Measurements from ENCODE around the gene LAMA3.

The LAMA3 gene

DNA sequence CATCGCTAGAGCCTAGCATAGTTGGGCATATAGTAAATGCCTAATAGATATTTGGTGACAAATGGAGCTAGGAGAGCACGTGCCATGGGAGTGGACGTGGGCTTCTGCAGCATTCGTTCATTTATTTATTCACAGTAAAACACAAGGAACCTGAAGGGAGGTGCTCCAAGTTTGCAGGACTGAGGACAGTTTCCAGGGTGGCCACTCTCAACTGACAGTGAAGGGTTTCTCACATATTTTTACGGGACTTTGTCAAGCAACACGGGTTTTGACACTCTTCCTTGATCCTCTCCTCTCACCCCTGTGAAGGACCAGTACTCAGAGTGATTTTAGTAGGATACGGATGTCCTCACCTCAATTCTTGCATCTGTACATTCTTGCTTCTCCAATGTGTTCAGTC lies 190.3 kb downstream of the LAMA3 start:
- no peak for DNase-seq (ENCODE audit: low spot score)

DNA sequence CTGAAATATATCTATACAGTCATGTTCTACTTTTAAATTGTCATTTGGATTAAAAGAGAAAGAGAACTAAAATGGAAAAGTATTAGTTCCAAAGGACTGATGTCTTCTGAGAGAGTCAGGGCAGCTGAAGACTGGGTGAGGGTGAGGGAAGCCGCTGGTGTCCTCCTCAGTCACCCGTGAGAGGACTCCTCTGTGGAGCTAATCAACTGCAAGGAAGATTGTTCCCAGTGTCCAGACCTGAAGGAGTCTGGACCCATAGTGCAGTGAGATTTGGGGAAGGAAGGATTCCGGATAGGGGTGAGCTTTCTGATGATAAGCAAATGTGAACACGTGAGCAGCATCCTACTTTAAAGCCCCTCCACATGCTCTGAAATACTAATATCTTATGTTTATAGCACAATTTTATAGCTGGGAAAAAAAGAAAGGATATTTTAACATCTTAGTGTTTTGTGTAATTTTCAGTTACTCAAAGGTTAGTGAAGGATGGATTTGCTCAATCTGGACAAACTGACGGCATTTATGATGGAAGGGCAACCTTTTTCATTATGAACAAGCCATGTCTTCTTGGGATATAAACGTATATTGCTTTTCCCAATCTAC lies 190.8 kb downstream of the LAMA3 start:
- DNase-seq (ENCODE audit: low spot score), result no peak

GRCh38 chr18:23880931-23881617 lies 191.8 kb downstream of the LAMA3 start:
- no peak for DNase-seq (ENCODE audit: low spot score)

- DNase-seq (ENCODE audit: low spot score), result no peak
Measured at GRCh38 chr18:23881778-23882177, 192.5 kb downstream of the LAMA3 start.

- no peak for DNase-seq (ENCODE audit: low spot score)
Measured at GRCh38 chr18:23882616-23883276, 193.5 kb downstream of the LAMA3 start.

DNA sequence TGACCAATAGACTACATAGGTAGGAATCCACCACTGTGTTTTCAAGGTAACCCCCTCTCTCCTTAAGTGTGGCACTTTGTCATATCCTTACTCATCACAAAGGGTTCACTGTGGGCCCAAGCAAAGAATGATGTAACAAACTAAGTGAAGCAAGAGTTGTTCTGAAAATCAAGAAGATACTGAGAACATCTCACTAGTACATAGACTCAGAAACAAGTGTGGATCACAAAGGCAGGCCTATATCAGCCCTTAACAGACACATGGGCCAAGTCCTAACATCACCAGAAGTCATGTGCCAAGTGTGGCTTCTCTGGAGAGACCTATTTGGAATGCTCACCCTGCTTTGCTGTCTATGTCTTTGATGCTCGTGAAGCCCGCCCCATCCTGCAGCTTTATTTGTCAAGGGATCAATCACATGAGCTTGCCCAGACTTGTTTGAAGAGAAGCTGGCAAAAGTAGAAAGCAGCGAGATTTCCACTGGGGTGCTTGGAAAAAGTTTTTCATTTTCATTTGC lies 194.1 kb downstream of the LAMA3 start:
- DNase-seq (ENCODE audit: low spot score), result no peak

DNA sequence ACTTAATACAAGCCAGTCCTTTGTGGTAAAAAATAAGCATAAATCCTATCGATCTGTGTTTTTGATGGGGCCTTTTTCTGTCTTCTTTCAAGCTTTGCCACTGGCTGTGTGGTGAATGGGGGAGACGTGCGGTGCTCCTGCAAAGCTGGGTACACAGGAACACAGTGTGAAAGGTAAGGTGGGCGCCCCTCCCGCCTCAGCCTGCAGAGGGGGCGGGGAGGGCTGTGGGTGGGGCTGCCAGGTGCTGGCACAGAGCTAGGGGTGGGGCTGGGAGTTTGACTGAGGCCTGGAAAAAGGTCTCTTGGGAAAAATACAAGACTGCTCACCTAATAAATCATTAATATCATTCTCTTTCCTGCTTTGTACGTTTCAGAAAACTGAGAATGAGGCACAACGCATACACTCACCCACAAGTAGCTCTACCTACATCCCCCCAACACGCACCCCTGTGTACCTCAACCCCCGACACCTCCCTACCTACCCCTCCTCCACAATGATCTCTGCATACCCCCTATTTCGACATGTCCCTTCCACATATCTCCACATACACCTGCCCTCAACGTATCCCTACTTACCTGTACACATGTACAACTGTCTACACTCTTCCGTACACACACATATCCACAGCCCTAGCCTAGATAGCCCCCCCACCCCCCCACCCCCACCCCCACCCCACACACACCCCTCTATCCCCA lies 195.6 kb downstream of the LAMA3 start:
- no peak for DNase-seq (ENCODE audit: low spot score)

GRCh38 chr18:23885750-23886149 lies 196.5 kb downstream of the LAMA3 start:
- DNase-seq (ENCODE audit: low spot score), result no peak

GRCh38 chr18:23887035-23887434 lies 197.8 kb downstream of the LAMA3 start:
- DNase-seq (ENCODE audit: low spot score), result no peak

- DNase-seq (ENCODE audit: low spot score), result no peak
Measured at GRCh38 chr18:23887493-23887892, 198.2 kb downstream of the LAMA3 start.

GRCh38 chr18:23888881-23889280 lies 199.6 kb downstream of the LAMA3 start:
- DNase-seq (ENCODE audit: low spot score), result no peak

GRCh38 chr18:23889907-23890306 lies 200.7 kb downstream of the LAMA3 start:
- no peak for DNase-seq (ENCODE audit: low spot score)

DNA sequence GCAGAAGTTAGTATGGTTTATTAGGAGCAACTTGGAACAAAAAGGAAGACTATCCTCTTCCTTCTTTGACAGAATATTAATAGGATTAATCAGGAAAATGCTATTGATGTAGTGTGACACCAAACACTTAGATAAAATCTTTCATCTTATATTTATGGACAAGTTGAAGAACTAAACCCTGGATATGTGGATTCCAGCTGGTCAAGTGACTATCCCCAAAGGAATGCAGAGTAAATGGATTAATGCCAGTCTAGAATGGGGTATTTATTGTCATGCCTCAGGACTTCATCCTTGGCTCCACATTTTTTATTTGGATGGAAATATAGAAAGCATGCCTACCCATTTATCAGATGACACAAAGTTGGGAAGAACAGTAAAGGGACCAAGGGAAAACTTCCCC lies 201.3 kb downstream of the LAMA3 start:
- DNase-seq (ENCODE audit: low spot score), result no peak

DNA sequence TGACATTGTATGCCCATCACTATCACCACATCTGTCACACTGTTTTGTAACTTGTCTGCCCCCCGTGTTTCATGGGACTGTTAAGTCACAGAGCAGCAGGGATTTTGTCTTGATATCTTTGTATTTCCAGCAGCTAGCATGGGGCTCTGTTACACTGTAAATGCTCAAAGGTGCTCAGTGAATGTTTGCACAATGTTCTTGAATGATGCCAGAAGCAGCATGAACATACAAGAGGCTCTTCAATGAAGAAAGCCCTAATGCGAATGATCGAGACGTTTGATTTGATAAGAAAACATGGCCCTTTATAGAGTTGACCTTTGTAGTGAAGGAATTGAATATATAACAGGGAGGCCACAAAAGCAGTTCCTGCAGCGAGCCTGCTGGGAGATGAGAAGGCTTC lies 204.4 kb downstream of the LAMA3 start:
- no peak for DNase-seq (ENCODE audit: low spot score)

GRCh38 chr18:23894661-23895175 lies 205.5 kb downstream of the LAMA3 start:
- DNase-seq (ENCODE audit: low spot score), result no peak

DNA sequence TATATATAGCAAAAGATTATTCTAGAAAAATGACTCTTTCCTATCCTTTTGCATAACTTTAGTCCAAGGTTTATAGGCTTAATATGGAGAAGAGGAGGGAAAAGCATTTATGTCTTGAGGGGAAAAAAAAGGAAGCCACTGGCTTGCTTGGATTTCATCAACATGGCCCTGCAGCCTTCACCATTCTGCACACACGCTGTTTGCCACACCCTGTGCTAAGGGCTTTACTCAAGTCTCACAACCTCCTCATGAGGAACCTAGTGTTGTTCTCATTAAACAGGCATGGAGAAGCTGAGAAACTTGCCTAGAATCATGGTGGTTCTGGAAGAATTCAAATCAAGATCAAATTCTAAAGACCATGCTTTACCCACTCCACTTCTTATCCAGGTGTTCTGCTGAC lies 208.0 kb downstream of the LAMA3 start:
- DNase-seq (ENCODE audit: low spot score), result no peak

- no peak for DNase-seq (ENCODE audit: low spot score)
Measured at GRCh38 chr18:23897733-23898132, 208.5 kb downstream of the LAMA3 start.

GRCh38 chr18:23900994-23901393 lies 211.7 kb downstream of the LAMA3 start:
- DNase-seq (ENCODE audit: low spot score), result no peak

GRCh38 chr18:23902396-23902795 lies 213.1 kb downstream of the LAMA3 start:
- no peak for DNase-seq (ENCODE audit: low spot score)

DNA sequence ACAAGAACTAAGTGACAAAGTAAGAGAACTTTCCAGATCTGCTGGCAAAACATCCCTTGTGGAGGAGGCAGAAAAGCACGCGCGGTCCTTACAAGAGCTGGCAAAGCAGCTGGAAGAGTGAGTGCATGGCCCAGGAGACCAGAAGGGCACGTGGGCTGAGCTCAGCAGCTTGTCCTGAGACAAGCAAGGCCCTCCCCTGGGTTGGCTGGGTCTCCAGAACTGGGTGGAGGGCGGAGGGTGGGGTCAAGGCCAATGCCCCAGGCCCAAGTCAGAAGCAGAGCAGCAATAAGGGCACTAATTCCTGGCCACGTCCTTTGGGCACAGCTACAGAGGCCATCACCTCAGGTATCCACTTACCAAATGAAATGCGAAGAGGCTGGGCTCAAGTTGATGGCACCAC lies 214.7 kb downstream of the LAMA3 start:
- no peak for DNase-seq (ENCODE audit: low spot score)

GRCh38 chr18:23906658-23907057 lies 217.4 kb downstream of the LAMA3 start:
- DNase-seq (ENCODE audit: low spot score), result no peak

- no peak for DNase-seq (ENCODE audit: low spot score)
Measured at GRCh38 chr18:23908827-23909226, 219.6 kb downstream of the LAMA3 start.

Measured in pons (tissue), 1 donor.